Parathyroid adenoma (tissue), 2 donors: ENCODE results near the gene HTRA1.

Experiments used
- H2AFZ ChIP-seq: fragments of 300-600 bp; sonication (generic); one replicate; pipeline ENCODE4 v1.7.0; 2017; ENCODE audit warnings: antibody characterized with exemption, mild to moderate bottlenecking
- H3K27ac ChIP-seq: fragments of 300-600 bp; sonication (generic); one replicate; pipeline ENCODE4 v1.7.0; 2017
- H3K27me3 ChIP-seq: fragments of 300-600 bp; sonication (generic); one replicate; pipeline ENCODE4 v1.7.0; 2017; ENCODE audit warnings: low read length; ENCODE audit not compliant: control insufficient read depth, insufficient read depth
- H3K36me3 ChIP-seq: fragments of 300-600 bp; sonication (generic); one replicate; pipeline ENCODE4 v1.7.0; 2017; ENCODE audit warnings: low read length; ENCODE audit not compliant: control insufficient read depth, insufficient read depth
- H3K4me1 ChIP-seq: fragments of 300-600 bp; sonication (generic); one replicate; pipeline ENCODE4 v1.7.0; 2017; ENCODE audit warnings: control low read depth
- H3K4me2 ChIP-seq: fragments of 300-600 bp; sonication (generic); one replicate; pipeline ENCODE4 v1.7.0; 2017; ENCODE audit warnings: low read length
- H3K4me3 ChIP-seq: fragments of 300-600 bp; sonication (generic); one replicate; pipeline ENCODE4 v1.7.0; 2017; ENCODE audit warnings: low read depth, low read length
- H3K79me2 ChIP-seq: fragments of 300-600 bp; sonication (generic); one replicate; pipeline ENCODE4 v1.7.0; 2017; ENCODE audit warnings: control low read depth
- H3K9ac ChIP-seq: fragments of 300-600 bp; sonication (generic); one replicate; pipeline ENCODE4 v1.7.0; 2017; ENCODE audit warnings: mild to moderate bottlenecking
- H3K9me3 ChIP-seq: fragments of 300-600 bp; sonication (generic); one replicate; pipeline ENCODE4 v1.7.0; 2017; ENCODE audit warnings: low read length; ENCODE audit not compliant: control insufficient read depth
- CTCF ChIP-seq: fragments of 300-600 bp; sonication (generic); IDR thresholded peaks from one replicate; pipeline ENCODE4 v1.7.0; 2017; ENCODE audit warnings: antibody characterized with exemption, mild to moderate bottlenecking
- donor health status: primary hyperparathyroidism.

HTRA1 gene

GRCh38 chr10:122503012-122503411 lies 41.7 kb downstream of the HTRA1 start:
- no peak overlapping the region for H3K4me2 ChIP-seq
- no peaks in the 10 kb centered on the region for H3K4me1 ChIP-seq
- no peak overlapping the region for H3K4me3 ChIP-seq
- H2AFZ ChIP-seq: no peak overlapping the region
- no peaks in the 10 kb centered on the region for H3K36me3 ChIP-seq
- no peaks in the 10 kb centered on the region for H3K27me3 ChIP-seq
- no peaks in the 10 kb centered on the region for H3K79me2 ChIP-seq
- no peak overlapping the region for H3K9ac ChIP-seq
- H3K27ac ChIP-seq: no peak overlapping the region
- no peak for TF ChIP-seq CTCF
- H3K9me3 ChIP-seq: no peaks in the 10 kb centered on the region

GRCh38 chr10:122503886-122504609 lies 42.7 kb downstream of the HTRA1 start:
- TF ChIP-seq CTCF: no peak
- Histone ChIP-seq H3K4me3 (no peak overlapping the region), H3K27ac (no peak overlapping the region), H3K36me3 (no peaks in the 10 kb centered on the region), H3K9ac (no peak overlapping the region), H3K4me1 (no peaks in the 10 kb centered on the region), H3K9me3 (no peaks in the 10 kb centered on the region), H3K4me2 (no peak overlapping the region), H3K27me3 (no peaks in the 10 kb centered on the region), H3K79me2 (no peaks in the 10 kb centered on the region), H2AFZ (no peak overlapping the region)

GRCh38 chr10:122504610-122504950 lies 43.2 kb downstream of the HTRA1 start:
- H3K27me3 ChIP-seq: no peaks in the 10 kb centered on the region
- H3K4me3 ChIP-seq: no peak overlapping the region
- no peak overlapping the region for H3K9ac ChIP-seq
- no peaks in the 10 kb centered on the region for H3K79me2 ChIP-seq
- H3K9me3 ChIP-seq: no peaks in the 10 kb centered on the region
- no peak for TF ChIP-seq CTCF
- H3K36me3 ChIP-seq: no peaks in the 10 kb centered on the region
- no peak overlapping the region for H3K4me2 ChIP-seq
- no peaks in the 10 kb centered on the region for H3K4me1 ChIP-seq
- no peak overlapping the region for H2AFZ ChIP-seq
- no peak overlapping the region for H3K27ac ChIP-seq

GRCh38 chr10:122505011-122505410 lies 43.7 kb downstream of the HTRA1 start:
- H3K27ac ChIP-seq: no peak overlapping the region

More at GRCh38 chr10:122505011-122505410, 43.7 kb downstream of the HTRA1 start:
- no peak for TF ChIP-seq CTCF
- no peak overlapping the region for H3K4me2 ChIP-seq
- H2AFZ ChIP-seq: no peak overlapping the region
- no peaks in the 10 kb centered on the region for H3K36me3 ChIP-seq
- no peaks in the 10 kb centered on the region for H3K27me3 ChIP-seq
- no peak overlapping the region for H3K4me3 ChIP-seq
- H3K9ac ChIP-seq: no peak overlapping the region
- H3K9me3 ChIP-seq: no peaks in the 10 kb centered on the region
- no peaks in the 10 kb centered on the region for H3K4me1 ChIP-seq
- H3K79me2 ChIP-seq: no peaks in the 10 kb centered on the region
